ENCODE results near the gene FCGBP. TPM values are rescaled to one million over a fixed set of nuclear protein-coding genes. Genes with fewer than 3 reads are reported as not detected.

The FCGBP gene
- total RNA-seq, 1 donor from 2014 or later, result 0.54 TPM

DNA sequence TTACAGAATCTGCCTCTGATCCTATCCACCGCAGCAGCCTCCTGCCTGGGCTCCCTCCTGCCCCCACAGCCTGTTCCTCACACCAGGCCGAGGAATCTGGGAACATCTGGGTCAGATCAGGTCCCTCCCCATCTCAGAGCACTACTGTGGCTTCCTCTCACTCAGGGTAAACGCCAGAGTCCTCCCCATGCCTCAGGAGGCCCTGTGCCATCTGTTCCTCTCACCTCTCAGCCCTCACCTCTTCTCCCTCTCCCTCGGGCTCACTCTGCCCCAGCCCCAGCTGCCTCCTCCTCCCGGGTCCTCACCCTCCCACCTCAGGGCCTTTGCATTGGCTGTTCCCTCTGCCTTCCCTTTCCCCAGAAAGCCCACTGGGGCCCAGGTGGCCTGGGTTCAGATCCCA lies 18.2 kb downstream of the FCGBP start:
- Mint-ChIP-seq H3K36me3 (ENCODE audit: low read depth, unreplicated experiment) (no peaks in the 10 kb centered on the region), H3K4me1 (ENCODE audit: low read depth, unreplicated experiment) (no peaks in the 10 kb centered on the region), H3K4me3 (ENCODE audit: unreplicated experiment) (no peak overlapping the region), H3K27me3 (ENCODE audit: low read depth, unreplicated experiment) (peaks cover 13% of the 10 kb centered on the region), H3K9me3 (ENCODE audit: unreplicated experiment) (no peaks in the 10 kb centered on the region), H3K27ac (ENCODE audit: unreplicated experiment) (no peak overlapping the region)
- Histone ChIP-seq H3K4me2 (ENCODE audit: low read length) (no peak overlapping the region), H3K79me2 (ENCODE audit: insufficient read depth, low read length) (no peaks in the 10 kb centered on the region), H3K36me3 (ENCODE audit: insufficient read depth, low read length) (no peaks in the 10 kb centered on the region), H3K9me3 (ENCODE audit: insufficient read depth, low read depth, low read length) (no peaks in the 10 kb centered on the region), H3K9ac (ENCODE audit: low read length) (no peak overlapping the region), H3K27me3 (ENCODE audit: insufficient read depth, low read length) (no peaks in the 10 kb centered on the region), H2AFZ (ENCODE audit: low read depth, low read length) (no peak overlapping the region), H4K20me1 (ENCODE audit: insufficient read depth, low read length) (no peaks in the 10 kb centered on the region), H3K27ac (ENCODE audit: low read depth, low read length) (no peak overlapping the region), H3K4me1 (ENCODE audit: insufficient read depth, low read length) (no peaks in the 10 kb centered on the region), H3K4me3 (ENCODE audit: insufficient read depth, low read depth, low read length) (no peak overlapping the region)
- DNase-seq (ENCODE audit: low read depth) (no peak), FAIRE-seq (no peak)
- TF ChIP-seq, protein P1, sequence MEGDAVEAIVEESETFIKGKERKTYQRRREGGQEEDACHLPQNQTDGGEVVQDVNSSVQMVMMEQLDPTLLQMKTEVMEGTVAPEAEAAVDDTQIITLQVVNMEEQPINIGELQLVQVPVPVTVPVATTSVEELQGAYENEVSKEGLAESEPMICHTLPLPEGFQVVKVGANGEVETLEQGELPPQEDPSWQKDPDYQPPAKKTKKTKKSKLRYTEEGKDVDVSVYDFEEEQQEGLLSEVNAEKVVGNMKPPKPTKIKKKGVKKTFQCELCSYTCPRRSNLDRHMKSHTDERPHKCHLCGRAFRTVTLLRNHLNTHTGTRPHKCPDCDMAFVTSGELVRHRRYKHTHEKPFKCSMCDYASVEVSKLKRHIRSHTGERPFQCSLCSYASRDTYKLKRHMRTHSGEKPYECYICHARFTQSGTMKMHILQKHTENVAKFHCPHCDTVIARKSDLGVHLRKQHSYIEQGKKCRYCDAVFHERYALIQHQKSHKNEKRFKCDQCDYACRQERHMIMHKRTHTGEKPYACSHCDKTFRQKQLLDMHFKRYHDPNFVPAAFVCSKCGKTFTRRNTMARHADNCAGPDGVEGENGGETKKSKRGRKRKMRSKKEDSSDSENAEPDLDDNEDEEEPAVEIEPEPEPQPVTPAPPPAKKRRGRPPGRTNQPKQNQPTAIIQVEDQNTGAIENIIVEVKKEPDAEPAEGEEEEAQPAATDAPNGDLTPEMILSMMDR (IDR thresholded peaks at IDR 0.05; ENCODE audit: insufficient read depth, low read depth, low read length), result no peak
- TF ChIP-seq EZH2 (IDR thresholded peaks at IDR 0.05; ENCODE audit: insufficient read depth, low read length), result no peak

DNA sequence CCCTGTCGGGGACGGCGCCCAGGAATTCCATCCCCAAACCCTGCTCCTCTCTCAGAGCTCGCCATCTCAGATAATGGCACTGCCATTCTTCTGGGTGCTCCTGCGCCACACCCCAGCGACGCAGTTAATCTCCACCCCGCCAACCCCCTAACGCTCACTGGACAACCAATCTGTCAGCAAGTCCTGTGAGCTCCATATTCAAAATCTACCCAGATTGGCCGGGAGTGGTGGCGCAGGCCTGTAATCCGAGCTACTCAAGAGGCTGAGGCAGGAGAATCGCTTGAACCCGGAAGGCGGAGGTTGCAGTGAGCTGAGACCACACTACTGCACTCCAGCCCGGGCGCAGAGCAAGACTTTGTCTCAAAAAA lies 18.6 kb downstream of the FCGBP start:
- H3K4me1 Mint-ChIP-seq (ENCODE audit: low read depth, unreplicated experiment), result no peaks in the 10 kb centered on the region
- Histone ChIP-seq H3K36me3 (ENCODE audit: insufficient read depth, low read length) (no peaks in the 10 kb centered on the region), H3K9me3 (ENCODE audit: insufficient read depth, low read depth, low read length) (no peaks in the 10 kb centered on the region), H3K4me1 (ENCODE audit: insufficient read depth, low read length) (no peaks in the 10 kb centered on the region), H3K27me3 (ENCODE audit: insufficient read depth, low read length) (no peaks in the 10 kb centered on the region), H3K4me3 (ENCODE audit: insufficient read depth, low read depth, low read length) (no peak overlapping the region), H3K9ac (ENCODE audit: low read length) (no peak overlapping the region), H3K27ac (ENCODE audit: low read depth, low read length) (no peak overlapping the region), H3K79me2 (ENCODE audit: insufficient read depth, low read length) (no peaks in the 10 kb centered on the region), H4K20me1 (ENCODE audit: insufficient read depth, low read length) (no peaks in the 10 kb centered on the region), H2AFZ (ENCODE audit: low read depth, low read length) (no peak overlapping the region), H3K4me2 (ENCODE audit: low read length) (no peak overlapping the region)
- H3K36me3 Mint-ChIP-seq (ENCODE audit: low read depth, unreplicated experiment), result no peaks in the 10 kb centered on the region
- TF ChIP-seq EZH2 (IDR thresholded peaks at IDR 0.05; ENCODE audit: insufficient read depth, low read length), result no peak
- TF ChIP-seq, protein P1 (IDR thresholded peaks at IDR 0.05; ENCODE audit: insufficient read depth, low read depth, low read length), result no peak
- DNase-seq (ENCODE audit: low read depth) (no peak), FAIRE-seq (no peak)
- H3K4me3 Mint-ChIP-seq (ENCODE audit: unreplicated experiment), result no peak overlapping the region
- peaks cover 11% of the 10 kb centered on the region for H3K27me3 Mint-ChIP-seq (ENCODE audit: low read depth, unreplicated experiment)
- no peaks in the 10 kb centered on the region for H3K9me3 Mint-ChIP-seq (ENCODE audit: unreplicated experiment)
- no peak overlapping the region for H3K27ac Mint-ChIP-seq (ENCODE audit: unreplicated experiment)

DNA sequence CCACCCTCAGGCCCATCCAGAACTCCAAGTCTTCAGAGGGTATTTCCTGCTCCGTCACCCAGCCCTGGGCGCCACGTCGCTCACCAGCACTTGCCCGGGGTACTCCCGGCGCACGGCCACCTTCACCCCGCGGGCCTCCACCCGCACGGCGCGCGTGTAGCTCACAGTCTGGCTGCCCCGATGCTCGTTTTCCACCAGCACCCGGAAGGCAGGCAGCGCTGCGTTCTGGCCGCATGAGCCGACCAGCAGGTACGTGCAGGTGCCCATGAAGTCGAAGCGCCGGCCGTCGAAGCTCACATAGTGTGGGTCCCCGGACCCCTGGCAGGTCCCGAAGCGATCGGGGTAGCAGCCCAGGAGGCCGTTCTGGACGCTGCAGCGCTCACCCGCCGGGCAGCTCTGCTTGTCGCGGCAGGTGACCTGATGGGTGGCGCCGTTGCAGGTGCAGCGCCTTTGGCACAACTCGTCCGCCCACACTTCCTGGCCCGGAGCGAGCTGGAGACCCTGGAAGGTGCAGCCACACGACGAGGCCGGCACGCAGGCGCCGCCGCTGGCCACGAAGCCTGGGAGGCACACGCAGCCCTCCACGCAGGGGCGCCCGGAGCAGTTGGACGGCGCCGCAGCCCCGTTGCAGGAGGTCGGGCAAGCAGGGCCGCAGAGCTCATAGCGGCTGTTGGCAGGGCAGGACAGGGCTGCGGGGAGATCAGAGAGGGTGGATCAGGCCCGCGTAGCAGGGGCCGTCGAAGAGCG lies 19.2 kb downstream of the FCGBP start:
- Histone ChIP-seq H3K27ac (ENCODE audit: low read depth, low read length) (no peak overlapping the region), H3K36me3 (ENCODE audit: insufficient read depth, low read length) (no peaks in the 10 kb centered on the region), H3K27me3 (ENCODE audit: insufficient read depth, low read length) (no peaks in the 10 kb centered on the region), H3K4me2 (ENCODE audit: low read length) (no peak overlapping the region), H2AFZ (ENCODE audit: low read depth, low read length) (no peak overlapping the region), H3K79me2 (ENCODE audit: insufficient read depth, low read length) (no peaks in the 10 kb centered on the region), H3K4me1 (ENCODE audit: insufficient read depth, low read length) (no peaks in the 10 kb centered on the region), H3K4me3 (ENCODE audit: insufficient read depth, low read depth, low read length) (no peak overlapping the region), H4K20me1 (ENCODE audit: insufficient read depth, low read length) (no peaks in the 10 kb centered on the region), H3K9ac (ENCODE audit: low read length) (no peak overlapping the region), H3K9me3 (ENCODE audit: insufficient read depth, low read depth, low read length) (no peaks in the 10 kb centered on the region)
- no peaks in the 10 kb centered on the region for H3K4me1 Mint-ChIP-seq (ENCODE audit: low read depth, unreplicated experiment)
- no peaks in the 10 kb centered on the region for H3K36me3 Mint-ChIP-seq (ENCODE audit: low read depth, unreplicated experiment)
- H3K4me3 Mint-ChIP-seq (ENCODE audit: unreplicated experiment), result no peak overlapping the region
- FAIRE-seq (no peak), DNase-seq (ENCODE audit: low read depth) (no peak)
- no peak for TF ChIP-seq EZH2 (IDR thresholded peaks at IDR 0.05; ENCODE audit: insufficient read depth, low read length)
- TF ChIP-seq, protein P1 (IDR thresholded peaks at IDR 0.05; ENCODE audit: insufficient read depth, low read depth, low read length), result no peak
- H3K27me3 Mint-ChIP-seq (ENCODE audit: low read depth, unreplicated experiment), result peaks cover 11% of the 10 kb centered on the region
- H3K9me3 Mint-ChIP-seq (ENCODE audit: unreplicated experiment), result no peaks in the 10 kb centered on the region
- no peak overlapping the region for H3K27ac Mint-ChIP-seq (ENCODE audit: unreplicated experiment)
